Transverse colon (tissue), 4 donors: ENCODE results near the gene DPY19L3. TPM values are rescaled to one million over a fixed set of nuclear protein-coding genes. Genes with fewer than 3 reads are reported as not detected.
"Not testable (repeated sequence)": the region's sequence is repeated elsewhere in the genome, so short reads cannot be mapped to it uniquely, and the experiment has no call there.

ENCODE experiments used
- DNase-seq: peaks from one replicate; pipeline ENCODE4 v3.0.0-alpha.2; 2019
- H3K27ac ChIP-seq, 4 donors: fragments of 200-600 bp; sonication (generic); 2 replicates each; pipeline ENCODE4 v1.5.1; 2016 to 2018; ENCODE audit warnings: inconsistent platforms in 4 of 4
- H3K27me3 ChIP-seq: fragments of 200-600 bp; sonication (generic); 2 replicates; pipeline ENCODE4 v1.5.1; 2017; ENCODE audit warnings: inconsistent platforms
- H3K36me3 ChIP-seq, 4 donors: fragments of 200-600 bp; sonication (generic); 2 replicates each; pipeline ENCODE4 v1.5.1; 2017 to 2019; ENCODE audit warnings: inconsistent platforms in 4 of 4
- H3K4me1 ChIP-seq, 4 donors: fragments of 200-600 bp; sonication (generic); 2 replicates each; pipeline ENCODE4 v1.5.1; 2017 to 2020; ENCODE audit warnings: inconsistent platforms in 4 of 4
- H3K4me3 ChIP-seq, 4 donors: fragments of 200-600 bp; sonication (generic); 1 replicate in 1 of 4; 2 replicates in 3 of 4; pipeline versions ENCODE4 v1.5.1 to v1.6.1; 2017 to 2019; ENCODE audit warnings: inconsistent platforms in 4 of 4
- H3K9me3 ChIP-seq, 2 donors: fragments of 200-600 bp; sonication (generic); 2 replicates each; pipeline ENCODE4 v1.5.1; 2017 to 2019; ENCODE audit warnings: inconsistent platforms in 2 of 2
- EP300 ChIP-seq: sonication (generic); formaldehyde crosslinking; IDR thresholded peaks from one replicate; pipeline ENCODE4 v1.6.1; 2017; ENCODE audit warnings: antibody characterized with exemption, low read depth
- POLR2A ChIP-seq: fragments of 450-650 bp; IDR thresholded peaks from one replicate; pipeline ENCODE4 v1.6.1; 2016; ENCODE audit warnings: antibody characterized with exemption, mild to moderate bottlenecking, moderate library complexity
- POLR2AphosphoS5 ChIP-seq, 3 donors: sonication (generic); formaldehyde crosslinking; IDR thresholded peaks; one replicate each; pipeline ENCODE4 v1.6.1; 2016; ENCODE audit warnings: antibody characterized with exemption in 3 of 3
- WGBS, 2 donors: methylation state at CpG; one replicate each; pipeline ENCODE4 v1.1.5; 2018; ENCODE audit warnings: low coverage in 1 of 2; 5-methylcytosine and 5-hydroxymethylcytosine counted together
- in situ Hi-C, 4 donors: fragments of 200-750 bp; cut with MboI; loops; one replicate each; pipeline versions ENCODE4 v1.15.0 to v1.15.1; 2017; ENCODE audit warnings: low sequenced_read_pairs in 3 of 4, low pct_ligation_motif_present in 1 of 4, low pct_unique_long_range_greater_than_20kb in 1 of 4
- intact Hi-C: fragments of 100-400 bp; cut with DNase I; formaldehyde crosslinking; loops from one replicate; pipeline ENCODE4 v1.15.1; 2023; ENCODE audit warnings: low total_unique reads
- total RNA-seq, 4 donors: library from RNA; depleted of rRNA; stranded (reverse); fragments of >200 nt; gene quantifications; one replicate each; pipeline ENCODE4 v1.1.0, GENCODE V29; 2016
- TF ChIP-seq, protein P1 (sequence below), 5 experiments: fragments of 200-600 bp in 3 of 5; fragments of 450-650 bp in 2 of 5; sonication (generic) in 3 of 5; IDR thresholded peaks; 1 replicate in 2 of 5; 2 replicates in 3 of 5; pipeline ENCODE4 v1.5.1; 2016 to 2017; ENCODE audit warnings: antibody characterized with exemption in 5 of 5, inconsistent platforms in 3 of 5, mild to moderate bottlenecking in 2 of 5, moderate library complexity in 1 of 5

Gene DPY19L3
- total RNA-seq, 4 donors from 2014 or later, result 15.6 to 48.6 (median 20.2) TPM

- Histone ChIP-seq H3K27ac (no peak overlapping the region), H3K36me3 (peaks cover 0 to 3% (median 0%) of the 10 kb centered on the region in 4 donors), H3K4me3 (no peak overlapping the region), H3K4me1 (peaks cover 0 to 15% (median 8%) of the 10 kb centered on the region in 4 donors), H3K27me3 (no peaks in the 10 kb centered on the region), H3K9me3 (no peaks in the 10 kb centered on the region)
- WGBS, 2 donors, result 75 to 88% methylated on average over 1 to 2 of the region's 2 CpGs
- no peak for DNase-seq
- intact Hi-C loops (no loop called here), in situ Hi-C loops (no loop called here)
- no peak for TF ChIP-seq POLR2A
- TF ChIP-seq EP300, result no peak
- TF ChIP-seq, protein P1, sequence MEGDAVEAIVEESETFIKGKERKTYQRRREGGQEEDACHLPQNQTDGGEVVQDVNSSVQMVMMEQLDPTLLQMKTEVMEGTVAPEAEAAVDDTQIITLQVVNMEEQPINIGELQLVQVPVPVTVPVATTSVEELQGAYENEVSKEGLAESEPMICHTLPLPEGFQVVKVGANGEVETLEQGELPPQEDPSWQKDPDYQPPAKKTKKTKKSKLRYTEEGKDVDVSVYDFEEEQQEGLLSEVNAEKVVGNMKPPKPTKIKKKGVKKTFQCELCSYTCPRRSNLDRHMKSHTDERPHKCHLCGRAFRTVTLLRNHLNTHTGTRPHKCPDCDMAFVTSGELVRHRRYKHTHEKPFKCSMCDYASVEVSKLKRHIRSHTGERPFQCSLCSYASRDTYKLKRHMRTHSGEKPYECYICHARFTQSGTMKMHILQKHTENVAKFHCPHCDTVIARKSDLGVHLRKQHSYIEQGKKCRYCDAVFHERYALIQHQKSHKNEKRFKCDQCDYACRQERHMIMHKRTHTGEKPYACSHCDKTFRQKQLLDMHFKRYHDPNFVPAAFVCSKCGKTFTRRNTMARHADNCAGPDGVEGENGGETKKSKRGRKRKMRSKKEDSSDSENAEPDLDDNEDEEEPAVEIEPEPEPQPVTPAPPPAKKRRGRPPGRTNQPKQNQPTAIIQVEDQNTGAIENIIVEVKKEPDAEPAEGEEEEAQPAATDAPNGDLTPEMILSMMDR (IDR thresholded peaks at IDR 0.05), result no peak
- no peak for TF ChIP-seq POLR2AphosphoS5 (IDR thresholded peaks at IDR 0.05)
Measured at GRCh38 chr19:32368787-32369186, 36.8 kb upstream of the DPY19L3 start.

DNA sequence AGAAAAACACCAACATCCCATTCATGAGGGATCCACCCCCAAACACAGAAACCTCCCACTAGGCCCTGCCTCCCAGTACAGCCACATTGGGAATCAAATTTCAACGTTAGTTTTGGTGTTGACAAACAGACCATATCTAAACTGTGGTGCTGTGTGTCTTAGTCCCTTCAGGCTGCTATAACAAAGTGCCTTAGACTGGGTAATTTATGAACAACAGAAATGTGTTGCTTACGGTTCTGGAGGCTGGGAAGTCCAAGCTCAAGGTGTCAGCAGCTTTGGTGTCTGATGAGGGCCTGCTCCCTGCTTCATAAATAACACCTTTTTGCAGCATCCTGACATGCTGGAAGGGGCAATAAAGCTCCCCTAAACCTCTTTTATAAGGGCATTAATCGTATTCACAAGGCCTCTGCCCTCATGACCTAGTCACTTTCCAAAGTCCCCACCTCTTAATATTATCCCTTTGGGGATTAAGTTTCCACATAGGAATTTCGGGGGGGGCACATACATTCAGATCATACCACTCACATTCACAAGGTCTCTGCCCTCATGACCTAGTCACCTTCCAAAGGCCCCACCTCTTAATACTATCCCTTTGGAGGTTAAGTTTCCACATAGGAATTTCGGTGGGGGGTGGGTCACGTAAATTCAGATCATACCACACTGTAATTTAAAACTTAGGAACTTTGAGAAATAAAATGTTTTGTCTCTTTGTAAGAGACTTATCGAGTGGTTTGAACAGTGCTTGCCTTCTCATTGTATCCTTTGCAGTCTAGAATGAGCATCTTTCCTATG is 32.6 kb upstream of the DPY19L3 start:
- Histone ChIP-seq H3K27me3 (no peaks in the 10 kb centered on the region), H3K36me3 (peaks cover 0 to 9% (median 3%) of the 10 kb centered on the region in 4 donors), H3K27ac (peak overlapping the region; percentile 68 to 73 (median 69)), H3K9me3 (no peaks in the 10 kb centered on the region), H3K4me1 (peaks cover 0 to 22% (median 17%) of the 10 kb centered on the region in 4 donors), H3K4me3 (no peak overlapping the region)
- in situ Hi-C loops, result no loop called here
- DNase-seq, result no peak
- TF ChIP-seq EP300, result no peak
- TF ChIP-seq, protein P1 (IDR thresholded peaks at IDR 0.05), result no peak
- TF ChIP-seq POLR2AphosphoS5 (IDR thresholded peaks at IDR 0.05), result no peak
- TF ChIP-seq POLR2A, result no peak
- WGBS, 2 donors, result 97% methylated on average over 3 to 7 of the region's 7 CpGs
- intact Hi-C loops, result no loop called here

DNA sequence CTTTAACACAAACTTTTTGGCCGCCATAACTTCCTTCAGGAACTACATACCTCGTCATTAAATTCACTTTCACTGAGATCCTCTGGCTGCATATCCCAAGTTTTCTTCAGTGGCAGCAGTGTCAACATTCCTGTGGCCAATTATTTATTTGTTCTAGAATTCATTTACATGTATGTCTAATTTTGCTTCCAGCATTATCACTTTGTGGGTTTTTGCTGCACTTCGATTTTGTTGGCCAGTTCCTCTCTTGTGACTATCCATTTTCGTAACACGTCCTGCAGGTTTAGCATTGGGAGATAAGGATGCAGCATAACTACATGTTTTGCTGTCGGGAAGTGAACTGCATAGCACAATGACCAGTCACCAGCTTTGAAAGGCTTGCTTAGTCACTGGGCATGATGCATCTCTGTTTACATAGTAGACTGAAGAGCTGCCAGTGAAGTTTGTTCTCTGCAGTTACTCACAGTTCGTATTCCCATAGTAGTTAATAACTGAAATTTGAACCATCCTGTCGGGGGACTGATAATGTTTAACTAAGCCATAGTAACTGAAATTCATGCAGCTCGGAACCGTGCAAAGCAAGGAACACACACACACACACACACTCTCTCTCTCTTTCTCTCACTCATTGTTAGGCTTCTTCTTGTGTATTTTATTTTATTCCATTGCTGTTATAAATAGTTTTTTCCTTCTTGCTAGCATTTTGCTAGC is 31.8 kb upstream of the DPY19L3 start:
- 28 to 41% methylated on average over 8 to 10 of the region's 10 CpGs for WGBS, 2 donors
- intact Hi-C loops, result no loop called here
- peak; percentile 73 to 86 (median 85) for TF ChIP-seq POLR2AphosphoS5 (IDR thresholded peaks at IDR 0.05)
- TF ChIP-seq, protein P1 (IDR thresholded peaks at IDR 0.05), result no peak
- peak; percentile 63 for TF ChIP-seq EP300
- TF ChIP-seq POLR2A, result no peak
- no peaks in the 10 kb centered on the region for H3K27me3 ChIP-seq
- peak overlapping the region; percentile 68 to 73 (median 69) for H3K27ac ChIP-seq
- peaks cover 0 to 22% (median 17%) of the 10 kb centered on the region in 4 donors for H3K4me1 ChIP-seq
- peak; percentile 42 for DNase-seq
- H3K36me3 ChIP-seq, result peaks cover 0 to 9% (median 3%) of the 10 kb centered on the region in 4 donors
- H3K9me3 ChIP-seq, result no peaks in the 10 kb centered on the region
- in situ Hi-C loops, result no loop called here
- H3K4me3 ChIP-seq, result no peak overlapping the region

GRCh38 chr19:32374362-32374761 is 31.2 kb upstream of the DPY19L3 start:
- WGBS, 2 donors, result 76% methylated on average over 3 of the region's 3 CpGs; no CpG with 5 or more reads in 1 of the 2 donors
- H3K27ac ChIP-seq, result peak overlapping the region; percentile 68 to 73 (median 69)
- H3K27me3 ChIP-seq, H3K9me3 ChIP-seq, in situ Hi-C loops, DNase-seq, H3K4me3 ChIP-seq, intact Hi-C loops, H3K36me3 ChIP-seq: not testable (repeated sequence)
- peaks cover 0 to 22% (median 17%) of the 10 kb centered on the region in 4 donors for H3K4me1 ChIP-seq
